A549 (cell line): ENCODE measurements around the gene CXCR3. TPM values are rescaled to one million over a fixed set of nuclear protein-coding genes. Genes with fewer than 3 reads are reported as not detected.

ENCODE experiments used
- ATAC-seq, 2 experiments: fragments of 200-7000 bp in 1 of 2; fragments of >200 bp in 1 of 2; cut with Nextera tagmentation in 1 of 2; cut with Tn5 transposase in 1 of 2; 3 replicates each; pipeline versions ENCODE4 v1.8.0 to v1.9.1; 2018 to 2020; ENCODE audit warnings: mild to moderate bottlenecking in 1 of 2, moderate library complexity in 1 of 2
- CTCF ChIA-PET: fragments of 300-600 bp; sonication (Branson Sonifier 250); formaldehyde crosslinking; extraction: SDS; loops from one replicate; lab custom pipeline; 2021; ENCODE audit warnings: antibody characterized with exemption, inconsistent platforms; lab: Yijun Ruan, JAX
- POLR2A ChIA-PET: fragments of 350-600 bp; formaldehyde crosslinking; extraction: SDS; loops from one replicate; lab custom pipeline; 2021; ENCODE audit warnings: antibody characterized with exemption, inconsistent platforms; lab: Yijun Ruan, JAX
- DNase-seq, 2 experiments: peaks; one replicate each; pipeline versions ENCODE4 v3.0.0 to v3.0.0-alpha.2; 2011 to 2016; ENCODE audit warnings: low read depth in 1 of 2, low spot score in 1 of 2
- FAIRE-seq: peaks from 2 replicates; lab custom pipeline; 2011; peaks lifted over from hg19 to GRCh38; lab: Jason Lieb, UNC
- H3K27ac ChIP-seq, 2 experiments: fragments of >200 bp; sonication (Bioruptor Twin); formaldehyde crosslinking; 3 replicates each; pipeline ENCODE4 v1.5.1; 2016 to 2017
- H3K4me1 ChIP-seq: fragments of >200 bp; sonication (Bioruptor Twin); formaldehyde crosslinking; 3 replicates; pipeline ENCODE4 v1.6.1; 2016
- H3K4me2 ChIP-seq: fragments of >200 bp; sonication (Bioruptor Twin); formaldehyde crosslinking; 3 replicates; pipeline ENCODE4 v1.6.1; 2016
- H3K4me3 ChIP-seq: fragments of >200 bp; sonication (Bioruptor Twin); formaldehyde crosslinking; 3 replicates; pipeline ENCODE4 v1.5.1; 2016
- H3K9me3 ChIP-seq: fragments of >200 bp; sonication (Bioruptor Twin); formaldehyde crosslinking; 3 replicates; pipeline ENCODE4 v1.6.1; 2016
- CEBPB ChIP-seq, 2 experiments: fragments of >200 bp in 1 of 2; sonication (Bioruptor Twin) in 1 of 2; formaldehyde crosslinking in 1 of 2; IDR thresholded peaks; 2 replicates each; pipeline ENCODE4 v1.6.1; 2012 to 2016
- CHD2 ChIP-seq: fragments of 150-350 bp; IDR thresholded peaks from 2 replicates; pipeline ENCODE4 v1.6.1; 2014; ENCODE audit warnings: low read length; ENCODE audit not compliant: partially characterized antibody
- E2F6 ChIP-seq: IDR thresholded peaks from 2 replicates; pipeline ENCODE4 v1.6.1; 2012; ENCODE audit warnings: low read depth, borderline replicate concordance
- GATA3 ChIP-seq: IDR thresholded peaks from 2 replicates; pipeline ENCODE4 v1.6.1; 2012; ENCODE audit warnings: borderline replicate concordance
- HOXA7 ChIP-seq: fragments of 250-450 bp; sonication (Bioruptor Pico); IDR thresholded peaks from 2 replicates; pipeline ENCODE4 v1.5.0; 2020; ENCODE audit warnings: mild to moderate bottlenecking, moderate library complexity
- HOXB13 ChIP-seq: fragments of 250-450 bp; sonication (Bioruptor Pico); IDR thresholded peaks from 2 replicates; pipeline ENCODE4 v1.5.0; 2020; ENCODE audit warnings: low read depth, mild to moderate bottlenecking, moderate library complexity
- HOXB5 ChIP-seq: fragments of 250-450 bp; sonication (Bioruptor Pico); IDR thresholded peaks from 2 replicates; pipeline ENCODE4 v1.5.0; 2020; ENCODE audit warnings: mild to moderate bottlenecking, moderate library complexity
- JUNB ChIP-seq: fragments of >200 bp; sonication (Bioruptor Twin); formaldehyde crosslinking; IDR thresholded peaks from 2 replicates; pipeline ENCODE4 v1.6.1; 2016
- KDM1A ChIP-seq: fragments of 200-600 bp; sonication (generic); IDR thresholded peaks from 2 replicates; pipeline ENCODE4 v1.6.1; 2016; ENCODE audit warnings: low read depth, mild to moderate bottlenecking
- KDM5A ChIP-seq: fragments of 200-600 bp; sonication (generic); IDR thresholded peaks from 2 replicates; pipeline ENCODE4 v1.6.1; 2016; ENCODE audit warnings: antibody characterized with exemption, mild to moderate bottlenecking
- MAFK ChIP-seq: fragments of 450-650 bp; IDR thresholded peaks from 2 replicates; pipeline ENCODE4 v1.6.1; 2014; ENCODE audit not compliant: partially characterized antibody
- MAZ ChIP-seq: fragments of 150-350 bp; IDR thresholded peaks from 2 replicates; pipeline ENCODE4 v1.6.1; 2014; ENCODE audit warnings: antibody characterized with exemption, low read depth, low read length, borderline replicate concordance
- MYC ChIP-seq: IDR thresholded peaks from 2 replicates; pipeline ENCODE4 v1.6.1; 2012; ENCODE audit warnings: mild to moderate bottlenecking, inconsistent platforms, low read length, improper control_type of control experiment, borderline replicate concordance
- NFE2L2 ChIP-seq: fragments of 150-350 bp; conservative IDR thresholded peaks from 2 replicates; pipeline ENCODE4 v1.6.1; 2014; ENCODE audit warnings: low read length
- NPAS2 ChIP-seq: fragments of 250-450 bp; sonication (Bioruptor Pico); IDR thresholded peaks from 2 replicates; pipeline ENCODE4 v1.8.0; 2022; ENCODE audit warnings: mild to moderate bottlenecking, moderate library complexity, borderline replicate concordance
- NR3C1 ChIP-seq: fragments of >200 bp; sonication (Bioruptor Twin); formaldehyde crosslinking; IDR thresholded peaks from 3 replicates; pipeline ENCODE4 v1.6.1; 2017
- PBX3 ChIP-seq: IDR thresholded peaks from 2 replicates; pipeline ENCODE4 v1.6.1; 2012
- PHF8 ChIP-seq: fragments of 200-600 bp; sonication (generic); IDR thresholded peaks from 2 replicates; pipeline ENCODE4 v1.6.1; 2016; ENCODE audit warnings: low read depth, mild to moderate bottlenecking, antibody characterized with exemption, moderate library complexity, borderline replicate concordance
- POLR2A ChIP-seq: IDR thresholded peaks from 2 replicates; pipeline ENCODE4 v1.6.1; 2012; ENCODE audit warnings: mild to moderate bottlenecking, low read length
- POLR2AphosphoS2 ChIP-seq: conservative IDR thresholded peaks from 2 replicates; pipeline ENCODE4 v1.6.1; 2012; ENCODE audit warnings: low read length, improper control_type of control experiment, inconsistent platforms
- RAD21 ChIP-seq, 2 experiments: fragments of >200 bp in 1 of 2; sonication (Bioruptor Twin) in 1 of 2; formaldehyde crosslinking in 1 of 2; IDR thresholded peaks in 1 of 2; conservative IDR thresholded peaks in 1 of 2; 2 replicates in 1 of 2; 3 replicates in 1 of 2; pipeline ENCODE4 v1.6.1; 2012 to 2018; ENCODE audit warnings: inconsistent platforms in 1 of 2
- RARB ChIP-seq: fragments of 250-450 bp; sonication (Bioruptor Pico); IDR thresholded peaks from 2 replicates; pipeline ENCODE4 v1.8.0; 2021; ENCODE audit warnings: mild to moderate bottlenecking, moderate library complexity
- RCOR1 ChIP-seq: fragments of 150-350 bp; IDR thresholded peaks from 2 replicates; pipeline ENCODE4 v1.6.1; 2014; ENCODE audit warnings: antibody characterized with exemption, low read length, low read depth
- RNF2 ChIP-seq: fragments of 200-600 bp; sonication (generic); IDR thresholded peaks from 2 replicates; pipeline ENCODE4 v1.6.1; 2016; ENCODE audit warnings: low read depth, mild to moderate bottlenecking, antibody characterized with exemption, moderate library complexity, borderline replicate concordance
- TFCP2L1 ChIP-seq: fragments of 250-450 bp; sonication (Bioruptor Pico); IDR thresholded peaks from 2 replicates; pipeline ENCODE4 v1.5.0; 2021; ENCODE audit warnings: mild to moderate bottlenecking
- WGBS: methylation state at CpG from one replicate; pipeline ENCODE4 v1.1.6; 2017; ENCODE audit errors: missing lambda C conversion rate; 5-methylcytosine and 5-hydroxymethylcytosine counted together
- polyA plus RNA-seq, 4 experiments: library from polyadenylated mRNA; depleted of rRNA in 3 of 4; stranded (reverse); fragments of >200 nt; fragmentation: RNase III in 1 of 4; extraction: RNeasy Plus Mini Kit Qiagen cat#74134 plus additional on column Dnase treatment in 1 of 4; gene quantifications; 2 replicates in 3 of 4; 3 replicates in 1 of 4; pipeline ENCODE4 v1.2.3, GENCODE V29; 2011 to 2017
- TF ChIP-seq, protein P1 (sequence below): fragments of 250-450 bp; sonication (Bioruptor Pico); IDR thresholded peaks from 2 replicates; pipeline ENCODE4 v1.5.0; 2020; ENCODE audit warnings: low read depth, mild to moderate bottlenecking, moderate library complexity
- TF ChIP-seq, protein P2 (sequence below): fragments of 450-650 bp; IDR thresholded peaks from 2 replicates; pipeline ENCODE4 v1.6.1; 2014; ENCODE audit warnings: antibody characterized with exemption
- TF ChIP-seq, protein P3 (sequence below): IDR thresholded peaks from 2 replicates; pipeline ENCODE4 v1.6.1; 2012

CXCR3 gene
- polyA plus RNA-seq, 2 of the 4 experiments (the other 2 are of a cell fraction) = not detected

DNA sequence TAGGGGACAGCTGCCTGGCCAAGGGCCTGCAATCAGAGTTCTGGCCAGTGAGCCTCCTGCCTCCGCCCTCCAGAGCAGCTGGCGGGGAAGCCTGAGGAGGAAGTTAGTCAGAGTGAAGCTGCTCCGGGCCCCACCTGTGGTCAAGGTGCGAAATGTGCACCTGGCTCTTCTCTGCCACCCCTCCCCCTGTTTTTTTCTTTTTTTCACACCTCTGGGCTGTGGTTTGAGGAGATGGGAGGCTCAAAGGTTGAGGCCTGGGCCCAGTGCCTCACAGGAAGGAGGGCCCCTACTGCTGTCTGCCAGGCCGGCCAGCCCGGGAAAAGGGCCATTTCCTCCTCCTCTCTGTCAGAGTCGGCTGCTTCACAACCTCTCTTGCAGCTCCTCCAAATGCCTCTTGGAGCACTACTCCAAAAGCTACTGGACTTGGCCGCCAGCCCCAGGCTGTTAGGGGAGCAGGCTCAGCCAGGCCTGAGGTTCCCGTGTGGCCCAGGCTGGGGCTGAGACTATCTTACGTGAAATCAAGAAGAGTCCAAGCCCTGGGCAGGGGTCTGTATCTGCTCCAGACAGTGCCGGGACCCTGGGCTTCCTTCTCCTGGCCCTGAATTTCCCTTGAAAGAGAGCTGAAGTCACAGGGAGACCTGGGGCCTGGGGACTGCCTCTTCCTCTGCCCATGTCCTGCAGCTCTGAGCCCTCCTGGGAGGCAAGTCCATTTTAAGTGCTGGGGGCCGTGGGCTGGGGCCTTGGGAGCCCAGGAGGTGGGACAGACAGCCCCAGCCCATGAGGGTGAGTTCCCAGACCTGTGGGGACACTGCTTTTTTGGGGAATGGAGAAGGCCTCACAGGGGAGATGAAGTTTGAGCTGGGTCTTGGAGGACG, 4.5 kb upstream of the CXCR3 start:
- H3K4me1 ChIP-seq = no peaks in the 10 kb centered on the region
- no peak overlapping the region for H3K4me2 ChIP-seq
- FAIRE-seq (no peak), ATAC-seq (peak; percentile 82 to 88)
- CTCF ChIA-PET = interaction anchor here (0.8 to 1.4 kb wide), 2 partner anchors 12 to 27 kb away, joined by 3 read pairs; no protein-coding TSS in a partner anchor
- H3K4me3 ChIP-seq = no peak overlapping the region
- no peaks in the 10 kb centered on the region for H3K9me3 ChIP-seq
- no peak overlapping the region for H3K27ac ChIP-seq
- TF ChIP-seq KDM1A (no peak), HOXA7 (no peak), POLR2AphosphoS2 (no peak), HOXB5 (CRISPR knock-in tag) (no peak), PHF8 (no peak), RCOR1 (no peak), NPAS2 (CRISPR knock-in tag) (no peak), MAFK (no peak), MYC (no peak), JUNB (no peak), MAZ (no peak), E2F6 (no peak), NR3C1 (no peak), CHD2 (no peak), NFE2L2 (no peak), RAD21 (conservative IDR thresholded peaks at IDR 0.05 in 1 of 2, IDR thresholded peaks at IDR 0.05 in 1 of 2) (no peak), POLR2A (no peak)
- TF ChIP-seq, protein P1, sequence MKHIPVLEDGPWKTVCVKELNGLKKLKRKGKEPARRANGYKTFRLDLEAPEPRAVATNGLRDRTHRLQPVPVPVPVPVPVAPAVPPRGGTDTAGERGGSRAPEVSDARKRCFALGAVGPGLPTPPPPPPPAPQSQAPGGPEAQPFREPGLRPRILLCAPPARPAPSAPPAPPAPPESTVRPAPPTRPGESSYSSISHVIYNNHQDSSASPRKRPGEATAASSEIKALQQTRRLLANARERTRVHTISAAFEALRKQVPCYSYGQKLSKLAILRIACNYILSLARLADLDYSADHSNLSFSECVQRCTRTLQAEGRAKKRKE (CRISPR knock-in tag) = no peak
- TF ChIP-seq, protein P2, sequence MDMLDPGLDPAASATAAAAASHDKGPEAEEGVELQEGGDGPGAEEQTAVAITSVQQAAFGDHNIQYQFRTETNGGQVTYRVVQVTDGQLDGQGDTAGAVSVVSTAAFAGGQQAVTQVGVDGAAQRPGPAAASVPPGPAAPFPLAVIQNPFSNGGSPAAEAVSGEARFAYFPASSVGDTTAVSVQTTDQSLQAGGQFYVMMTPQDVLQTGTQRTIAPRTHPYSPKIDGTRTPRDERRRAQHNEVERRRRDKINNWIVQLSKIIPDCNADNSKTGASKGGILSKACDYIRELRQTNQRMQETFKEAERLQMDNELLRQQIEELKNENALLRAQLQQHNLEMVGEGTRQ = no peak
- TF ChIP-seq, all 56 proteins: peak for 0
- POLR2A ChIA-PET = no interaction called here
- WGBS = 79% methylated on average over 8 of the region's 13 CpGs
- peak; percentile 8 to 20 for DNase-seq

DNA sequence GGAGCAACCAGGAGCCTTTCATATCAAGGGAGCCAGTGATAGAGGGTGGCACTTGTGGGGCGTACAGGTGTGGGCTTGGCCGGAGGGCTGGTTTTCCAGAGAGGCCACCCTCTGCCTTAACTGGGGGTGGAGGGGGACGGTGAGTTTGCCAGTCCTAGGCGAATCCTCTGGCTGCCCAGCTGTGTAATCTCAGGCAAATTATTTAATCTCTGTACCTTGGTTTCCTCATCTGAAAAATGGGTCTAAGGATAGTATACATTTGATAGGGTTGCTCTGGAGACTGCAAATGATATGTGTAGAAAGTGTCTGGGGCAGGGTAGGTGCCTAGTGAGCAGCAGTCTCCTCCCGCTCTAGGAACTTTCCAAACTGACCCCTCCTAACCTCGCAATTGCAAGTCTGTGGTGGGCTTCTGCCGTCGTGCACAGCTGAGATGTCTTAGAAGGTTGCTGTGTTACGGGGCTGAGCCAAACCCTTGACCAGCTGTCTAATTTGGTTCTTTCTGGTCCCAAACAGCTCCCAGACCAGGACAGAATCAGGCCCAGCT, 3.8 kb upstream of the CXCR3 start:
- no peak for FAIRE-seq

More for the DNA sequence above, 3.8 kb upstream of the CXCR3 start:
- POLR2A ChIA-PET = no interaction called here
- 93% methylated on average over 6 of the region's 9 CpGs for WGBS
- H3K4me2 ChIP-seq = no peak overlapping the region
- CTCF ChIA-PET = interaction anchor here (1.4 kb wide), 1 partner anchor 28 kb away, joined by 3 read pairs; no protein-coding TSS in a partner anchor
- H3K4me1 ChIP-seq = no peaks in the 10 kb centered on the region
- DNase-seq (no peak), ATAC-seq (no peak; a peak in 1 of 6 replicates)
- TF ChIP-seq MYC (no peak), POLR2A (no peak), MAZ (no peak), RAD21 (conservative IDR thresholded peaks at IDR 0.05 in 1 of 2, IDR thresholded peaks at IDR 0.05 in 1 of 2) (no peak), RNF2 (no peak), NPAS2 (CRISPR knock-in tag) (no peak), CEBPB (IDR thresholded peaks at IDR 0.05) (no peak), RARB (CRISPR knock-in tag) (no peak), NFE2L2 (no peak), GATA3 (no peak), PBX3 (no peak), HOXB13 (CRISPR knock-in tag) (no peak), HOXB5 (CRISPR knock-in tag) (no peak), POLR2AphosphoS2 (no peak), KDM5A (no peak), TFCP2L1 (CRISPR knock-in tag) (no peak), PHF8 (no peak)
- TF ChIP-seq, protein P3, sequence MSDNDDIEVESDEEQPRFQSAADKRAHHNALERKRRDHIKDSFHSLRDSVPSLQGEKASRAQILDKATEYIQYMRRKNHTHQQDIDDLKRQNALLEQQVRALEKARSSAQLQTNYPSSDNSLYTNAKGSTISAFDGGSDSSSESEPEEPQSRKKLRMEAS = no peak
- H3K4me3 ChIP-seq = no peak overlapping the region
- H3K9me3 ChIP-seq = no peaks in the 10 kb centered on the region
- H3K27ac ChIP-seq = no peak overlapping the region
